Type B pancreatic cell (in vitro differentiated cells): ENCODE data around the gene RBM24. TPM values are rescaled to one million over a fixed set of nuclear protein-coding genes. Genes with fewer than 3 reads are reported as not detected.

ENCODE experiments used
- DNase-seq: peaks from one replicate; pipeline ENCODE4 v3.0.0; 2021; ENCODE audit warnings: mixed read lengths; ENCODE audit not compliant: unreplicated experiment; ENCODE audit errors: extremely low spot score
- H3K27ac Mint-ChIP-seq: 2 replicates; pipeline ENCODE4 v1.8.0; 2021; ENCODE audit warnings: mild to moderate bottlenecking, mixed read lengths
- H3K27me3 Mint-ChIP-seq: 2 replicates; pipeline ENCODE4 v1.8.0; 2021; ENCODE audit warnings: mixed read lengths
- H3K36me3 Mint-ChIP-seq: 2 replicates; pipeline ENCODE4 v1.8.0; 2021; ENCODE audit warnings: mixed read lengths
- H3K4me1 Mint-ChIP-seq: one replicate; pipeline ENCODE4 v1.8.0; 2021; ENCODE audit warnings: mixed read lengths; ENCODE audit not compliant: unreplicated experiment
- H3K4me3 Mint-ChIP-seq: 2 replicates; pipeline ENCODE4 v1.8.0; 2021; ENCODE audit warnings: mild to moderate bottlenecking, mixed read lengths
- H3K9me3 Mint-ChIP-seq: 2 replicates; pipeline ENCODE4 v1.8.0; 2021; ENCODE audit warnings: mixed read lengths
- total RNA-seq: library from RNA; stranded (reverse); gene quantifications from 2 replicates; pipeline ENCODE4 v1.2.1, GENCODE V29; 2021; ENCODE audit warnings: low replicate concordance
- TF ChIP-seq, protein P1 (sequence below): fragments of 200-600 bp; sonication (generic); conservative IDR thresholded peaks from 2 replicates; pipeline ENCODE4 v1.5.0; 2021; ENCODE audit warnings: antibody characterized with exemption, mild to moderate bottlenecking

Gene RBM24
- total RNA-seq, 1 donor from 2014 or later: 4.2 TPM

DNA sequence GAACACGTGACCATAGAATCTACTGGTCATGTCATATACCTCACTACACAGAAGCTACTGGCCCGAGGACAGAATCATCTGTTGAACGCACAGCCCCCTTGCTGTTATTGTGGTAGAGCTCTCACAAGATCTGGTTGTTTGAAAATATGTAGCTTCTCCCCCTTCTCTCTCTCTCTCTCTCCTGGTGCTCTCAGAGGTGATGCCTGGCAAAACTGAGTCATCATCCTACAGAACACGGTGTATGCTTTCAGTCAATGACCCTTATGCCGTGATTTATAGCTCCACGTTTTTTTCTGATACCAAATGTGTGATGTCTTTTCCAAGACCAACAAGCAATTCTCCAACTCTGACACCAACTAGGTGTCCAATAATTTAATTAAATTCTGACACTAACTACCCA, 13.0 kb upstream of the RBM24 start:
- no peak for DNase-seq
- Mint-ChIP-seq H3K27ac (no peak overlapping the region), H3K4me3 (no peak overlapping the region), H3K9me3 (no peaks in the 10 kb centered on the region), H3K27me3 (no peaks in the 10 kb centered on the region), H3K36me3 (no peaks in the 10 kb centered on the region), H3K4me1 (no peaks in the 10 kb centered on the region)
- TF ChIP-seq, protein P1, sequence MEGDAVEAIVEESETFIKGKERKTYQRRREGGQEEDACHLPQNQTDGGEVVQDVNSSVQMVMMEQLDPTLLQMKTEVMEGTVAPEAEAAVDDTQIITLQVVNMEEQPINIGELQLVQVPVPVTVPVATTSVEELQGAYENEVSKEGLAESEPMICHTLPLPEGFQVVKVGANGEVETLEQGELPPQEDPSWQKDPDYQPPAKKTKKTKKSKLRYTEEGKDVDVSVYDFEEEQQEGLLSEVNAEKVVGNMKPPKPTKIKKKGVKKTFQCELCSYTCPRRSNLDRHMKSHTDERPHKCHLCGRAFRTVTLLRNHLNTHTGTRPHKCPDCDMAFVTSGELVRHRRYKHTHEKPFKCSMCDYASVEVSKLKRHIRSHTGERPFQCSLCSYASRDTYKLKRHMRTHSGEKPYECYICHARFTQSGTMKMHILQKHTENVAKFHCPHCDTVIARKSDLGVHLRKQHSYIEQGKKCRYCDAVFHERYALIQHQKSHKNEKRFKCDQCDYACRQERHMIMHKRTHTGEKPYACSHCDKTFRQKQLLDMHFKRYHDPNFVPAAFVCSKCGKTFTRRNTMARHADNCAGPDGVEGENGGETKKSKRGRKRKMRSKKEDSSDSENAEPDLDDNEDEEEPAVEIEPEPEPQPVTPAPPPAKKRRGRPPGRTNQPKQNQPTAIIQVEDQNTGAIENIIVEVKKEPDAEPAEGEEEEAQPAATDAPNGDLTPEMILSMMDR: no peak

DNA sequence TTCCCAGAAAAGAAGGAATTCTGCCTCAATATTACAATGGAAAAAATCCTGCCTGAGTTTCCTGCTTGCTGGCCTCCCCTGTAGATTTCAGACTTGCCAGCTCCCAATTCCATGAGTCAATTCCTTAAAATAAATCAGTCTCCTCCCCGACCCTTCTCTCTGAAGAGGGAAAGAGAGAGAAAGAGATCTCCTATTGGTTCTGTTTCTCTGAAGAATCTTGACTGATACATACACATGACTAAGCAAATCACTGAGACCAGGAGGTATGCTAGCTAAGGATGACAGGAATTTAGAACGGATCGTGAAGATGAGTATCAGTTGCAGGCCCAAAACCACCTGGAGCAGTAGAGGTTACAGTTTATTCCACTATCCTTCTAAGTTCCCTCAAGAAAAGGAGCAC, 11.3 kb upstream of the RBM24 start:
- no peaks in the 10 kb centered on the region for H3K4me1 Mint-ChIP-seq
- TF ChIP-seq, protein P1: no peak
- no peaks in the 10 kb centered on the region for H3K9me3 Mint-ChIP-seq
- no peak overlapping the region for H3K4me3 Mint-ChIP-seq
- no peaks in the 10 kb centered on the region for H3K27me3 Mint-ChIP-seq
- no peaks in the 10 kb centered on the region for H3K36me3 Mint-ChIP-seq
- no peak overlapping the region for H3K27ac Mint-ChIP-seq
- no peak for DNase-seq

DNA sequence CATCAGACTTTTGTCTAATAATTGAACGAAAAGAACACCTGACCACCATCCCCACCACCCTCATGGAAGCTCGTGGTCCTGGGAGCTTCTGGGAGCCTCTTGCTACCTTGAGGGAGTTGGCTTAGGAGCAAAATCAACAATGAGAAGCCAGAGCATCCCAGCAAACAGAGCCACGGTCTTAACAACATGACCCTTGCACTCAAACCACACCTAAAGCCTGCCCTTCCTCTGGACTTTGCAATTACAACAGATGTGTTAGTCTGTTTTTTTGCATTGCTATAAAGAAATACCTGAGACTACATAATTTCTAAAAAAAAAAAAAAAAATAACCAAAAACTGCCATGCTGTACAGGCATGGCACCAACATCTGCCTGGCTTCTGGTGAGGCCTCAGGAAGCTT, 9.5 kb upstream of the RBM24 start:
- Mint-ChIP-seq H3K4me3 (no peak overlapping the region), H3K36me3 (no peaks in the 10 kb centered on the region), H3K4me1 (no peaks in the 10 kb centered on the region), H3K27me3 (peaks cover 2% of the 10 kb centered on the region), H3K9me3 (no peaks in the 10 kb centered on the region), H3K27ac (no peak overlapping the region)
- no peak for DNase-seq
- TF ChIP-seq, protein P1: no peak

DNA sequence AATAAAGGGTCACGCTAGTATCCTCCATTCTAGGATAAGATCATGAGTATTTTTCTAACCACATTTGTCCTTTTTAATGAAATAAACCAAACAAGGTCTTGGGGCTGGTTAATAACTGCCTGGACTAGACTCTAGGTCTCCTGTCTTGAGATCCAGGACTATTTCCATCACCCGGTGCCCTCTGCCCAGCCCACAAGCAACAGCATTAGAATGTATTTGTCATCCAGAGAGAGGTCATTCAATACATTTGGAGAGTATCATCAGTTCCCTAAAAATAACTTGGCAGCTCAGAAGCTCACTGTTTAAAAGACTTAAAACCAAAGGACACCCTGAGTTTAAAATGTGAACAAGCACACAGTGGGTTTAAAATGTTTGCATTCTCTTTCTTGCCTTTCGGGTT, 4.4 kb upstream of the RBM24 start:
- Mint-ChIP-seq H3K9me3 (no peaks in the 10 kb centered on the region), H3K36me3 (no peaks in the 10 kb centered on the region), H3K27me3 (peaks cover 47% of the 10 kb centered on the region), H3K4me3 (no peak overlapping the region), H3K4me1 (no peaks in the 10 kb centered on the region), H3K27ac (no peak overlapping the region)
- TF ChIP-seq, protein P1: no peak
- no peak for DNase-seq

DNA sequence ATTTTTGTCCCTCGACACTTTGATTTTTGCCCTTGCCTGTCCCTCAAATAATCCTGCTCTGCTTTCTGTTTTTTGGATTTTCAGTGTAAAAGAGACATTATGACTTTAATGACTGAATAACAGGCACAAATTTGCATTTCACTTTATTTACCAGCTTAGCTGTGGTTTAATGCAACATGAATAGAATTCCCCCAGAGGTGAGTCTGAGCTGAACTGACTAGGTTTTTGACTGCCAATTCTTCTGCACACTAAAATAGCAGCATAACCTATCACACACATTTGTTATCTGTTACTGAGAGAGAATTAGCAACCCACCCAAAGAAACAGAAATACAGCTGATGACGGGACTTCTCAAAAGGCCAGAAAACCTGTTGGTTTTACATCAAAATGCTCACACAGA, 3.9 kb upstream of the RBM24 start:
- Mint-ChIP-seq H3K9me3 (no peaks in the 10 kb centered on the region), H3K27me3 (peaks cover 52% of the 10 kb centered on the region), H3K27ac (no peak overlapping the region), H3K4me1 (peaks cover 4% of the 10 kb centered on the region), H3K4me3 (no peak overlapping the region), H3K36me3 (peaks cover 3% of the 10 kb centered on the region)
- TF ChIP-seq, protein P1: no peak
- DNase-seq: no peak
